Natural killer cell treated with Interleukin-12 subunit alpha and Interleukin-12 subunit beta and Interleukin-15 and Interleukin-18, amount 100 ng/mL, for 72 hours (primary cell): ENCODE measurements around the gene HERC3. TPM values are rescaled to one million over a fixed set of nuclear protein-coding genes. Genes with fewer than 3 reads are reported as not detected.

ENCODE experiments used
- ATAC-seq, 2 donors: fragments of 150-1000 bp; cut with Tn5 transposase in 1 of 2; sonication (Bioruptor Pico), chemical (Tn5 transposase) in 1 of 2; 2 replicates each; pipeline ENCODE4 v1.10.0; 2021
- DNase-seq: peaks from one replicate; pipeline ENCODE4 v3.0.0; 2022; ENCODE audit warnings: low spot score
- H3K27ac Mint-ChIP-seq, 2 donors: 1 replicate in 1 of 2; 2 replicates in 1 of 2; pipeline ENCODE4 v1.8.0; 2022; ENCODE audit warnings: mixed read lengths in 2 of 2, mild to moderate bottlenecking in 1 of 2, moderate library complexity in 1 of 2
- H3K27me3 Mint-ChIP-seq, 2 donors: 1 replicate in 1 of 2; 2 replicates in 1 of 2; pipeline ENCODE4 v1.8.0; 2022; ENCODE audit warnings: mixed read lengths in 2 of 2
- H3K36me3 Mint-ChIP-seq: one replicate; pipeline ENCODE4 v1.8.0; 2022; ENCODE audit warnings: mixed read lengths
- H3K4me1 Mint-ChIP-seq, 2 donors: 1 replicate in 1 of 2; 2 replicates in 1 of 2; pipeline ENCODE4 v1.8.0; 2022; ENCODE audit warnings: low read depth in 2 of 2, mixed read lengths in 2 of 2, mild to moderate bottlenecking in 1 of 2
- H3K4me3 Mint-ChIP-seq: one replicate; pipeline ENCODE4 v1.8.0; 2022; ENCODE audit warnings: mixed read lengths
- H3K9me3 Mint-ChIP-seq: 2 replicates; pipeline ENCODE4 v1.8.0; 2022; ENCODE audit warnings: mixed read lengths
- total RNA-seq, 2 donors: library from RNA; stranded (reverse); gene quantifications; one replicate each; pipeline ENCODE4 v1.2.3, GENCODE V29; 2022

Gene HERC3
- total RNA-seq, 2 donors from 2014 or later: 27.9 to 49.6 TPM

GRCh38 chr4:88743696-88744095, 151.4 kb downstream of the HERC3 start:
- H3K4me1 Mint-ChIP-seq: peaks cover 0 to 2% of the 10 kb centered on the region in 2 donors
- peaks cover 4% of the 10 kb centered on the region for H3K36me3 Mint-ChIP-seq
- no peak for DNase-seq
- no peak overlapping the region for H3K27ac Mint-ChIP-seq
- H3K9me3 Mint-ChIP-seq: no peaks in the 10 kb centered on the region
- H3K27me3 Mint-ChIP-seq: no peaks in the 10 kb centered on the region
- no peak overlapping the region for H3K4me3 Mint-ChIP-seq
- ATAC-seq: no peak

DNA sequence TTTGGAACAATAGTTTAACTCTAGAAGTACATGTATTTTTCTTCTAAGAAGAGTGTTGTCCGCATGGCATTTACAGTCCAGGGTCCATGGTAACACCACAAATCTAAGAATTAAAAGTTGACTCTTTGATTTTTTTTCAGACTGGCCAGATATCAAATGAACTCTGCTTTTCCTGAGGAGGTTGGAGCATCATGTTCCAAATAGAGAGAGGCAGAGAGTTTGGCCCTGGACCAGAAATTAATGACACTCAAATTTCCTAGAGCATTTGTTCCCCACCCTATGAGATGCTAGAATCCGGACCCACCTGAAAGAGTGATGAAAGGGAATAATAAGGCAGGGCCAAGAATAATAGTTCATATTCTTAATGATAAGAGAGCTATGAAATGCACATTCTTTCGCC, 152.3 kb downstream of the HERC3 start:
- H3K36me3 Mint-ChIP-seq: peaks cover 7% of the 10 kb centered on the region

DNA sequence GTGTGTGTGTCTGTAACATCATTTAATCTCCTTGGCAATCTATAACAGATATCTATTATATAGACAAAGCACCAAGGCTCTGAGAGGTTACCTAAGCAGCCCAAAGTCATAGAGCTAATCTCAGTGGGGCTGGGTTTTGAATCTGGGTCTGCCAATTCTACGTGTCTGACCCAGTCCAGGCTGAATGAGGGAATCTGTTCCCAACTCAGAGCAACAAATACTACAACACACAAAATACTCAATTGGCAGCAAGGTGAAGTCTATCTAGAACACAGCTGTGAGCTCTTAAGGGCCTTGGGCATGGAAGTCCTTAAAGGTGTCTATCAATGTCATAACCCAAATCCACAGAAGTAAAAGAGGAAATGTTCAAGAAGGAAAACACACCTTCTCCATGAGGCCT, 152.9 kb downstream of the HERC3 start:
- Mint-ChIP-seq H3K27me3 (no peaks in the 10 kb centered on the region), H3K4me1 (no peaks in the 10 kb centered on the region), H3K9me3 (no peaks in the 10 kb centered on the region), H3K4me3 (no peak overlapping the region), H3K36me3 (peaks cover 7% of the 10 kb centered on the region), H3K27ac (no peak overlapping the region)
- ATAC-seq (no peak), DNase-seq (no peak)

More for the DNA sequence above, 152.3 kb downstream of the HERC3 start:
- Mint-ChIP-seq H3K27me3 (no peaks in the 10 kb centered on the region), H3K9me3 (no peaks in the 10 kb centered on the region), H3K4me1 (no peaks in the 10 kb centered on the region), H3K27ac (no peak overlapping the region), H3K4me3 (no peak overlapping the region)
- ATAC-seq (no peak), DNase-seq (no peak)

GRCh38 chr4:88745581-88746163, 153.4 kb downstream of the HERC3 start:
- peaks cover 7% of the 10 kb centered on the region for H3K36me3 Mint-ChIP-seq
- DNase-seq: no peak
- H3K27me3 Mint-ChIP-seq: no peaks in the 10 kb centered on the region
- H3K4me1 Mint-ChIP-seq: no peaks in the 10 kb centered on the region
- no peak overlapping the region for H3K27ac Mint-ChIP-seq
- ATAC-seq: no peak
- no peaks in the 10 kb centered on the region for H3K9me3 Mint-ChIP-seq
- no peak overlapping the region for H3K4me3 Mint-ChIP-seq

DNA sequence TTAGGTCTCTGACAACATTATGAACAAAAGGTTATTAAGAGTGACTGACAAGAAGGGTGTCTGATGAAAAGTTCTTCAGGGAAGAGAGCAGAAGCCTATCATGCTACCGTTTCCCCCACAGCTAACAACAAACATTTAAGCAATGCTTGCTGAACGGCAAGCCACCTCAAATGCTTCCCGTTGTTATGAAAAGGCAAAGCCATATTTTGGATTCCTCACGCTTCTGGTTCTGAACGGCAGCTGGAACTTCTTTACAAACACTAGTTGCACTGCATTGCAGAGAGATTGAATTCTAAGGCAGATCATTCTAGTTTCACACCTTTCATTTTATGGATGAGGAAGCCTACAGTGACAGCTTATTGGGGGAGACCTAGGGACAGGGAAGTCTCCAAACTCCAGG, 153.9 kb downstream of the HERC3 start:
- no peaks in the 10 kb centered on the region for H3K27me3 Mint-ChIP-seq
- no peaks in the 10 kb centered on the region for H3K4me1 Mint-ChIP-seq

GRCh38 chr4:88747351-88747750, 155.1 kb downstream of the HERC3 start:
- Mint-ChIP-seq H3K4me1 (no peaks in the 10 kb centered on the region), H3K9me3 (no peaks in the 10 kb centered on the region), H3K36me3 (peaks cover 7% of the 10 kb centered on the region), H3K27me3 (no peaks in the 10 kb centered on the region), H3K4me3 (no peak overlapping the region), H3K27ac (no peak overlapping the region)
- DNase-seq (no peak), ATAC-seq (no peak)

More for the DNA sequence above, 153.9 kb downstream of the HERC3 start:
- Mint-ChIP-seq H3K27ac (no peak overlapping the region), H3K4me3 (no peak overlapping the region), H3K36me3 (peaks cover 7% of the 10 kb centered on the region), H3K9me3 (no peaks in the 10 kb centered on the region)
- ATAC-seq: no peak
- DNase-seq: no peak

GRCh38 chr4:88750369-88750768, 158.1 kb downstream of the HERC3 start:
- peaks cover 7% of the 10 kb centered on the region for H3K36me3 Mint-ChIP-seq
- H3K4me3 Mint-ChIP-seq: no peak overlapping the region
- no peaks in the 10 kb centered on the region for H3K27me3 Mint-ChIP-seq
- DNase-seq (no peak), ATAC-seq (no peak)
- no peak overlapping the region for H3K27ac Mint-ChIP-seq
- no peaks in the 10 kb centered on the region for H3K4me1 Mint-ChIP-seq
- no peaks in the 10 kb centered on the region for H3K9me3 Mint-ChIP-seq

DNA sequence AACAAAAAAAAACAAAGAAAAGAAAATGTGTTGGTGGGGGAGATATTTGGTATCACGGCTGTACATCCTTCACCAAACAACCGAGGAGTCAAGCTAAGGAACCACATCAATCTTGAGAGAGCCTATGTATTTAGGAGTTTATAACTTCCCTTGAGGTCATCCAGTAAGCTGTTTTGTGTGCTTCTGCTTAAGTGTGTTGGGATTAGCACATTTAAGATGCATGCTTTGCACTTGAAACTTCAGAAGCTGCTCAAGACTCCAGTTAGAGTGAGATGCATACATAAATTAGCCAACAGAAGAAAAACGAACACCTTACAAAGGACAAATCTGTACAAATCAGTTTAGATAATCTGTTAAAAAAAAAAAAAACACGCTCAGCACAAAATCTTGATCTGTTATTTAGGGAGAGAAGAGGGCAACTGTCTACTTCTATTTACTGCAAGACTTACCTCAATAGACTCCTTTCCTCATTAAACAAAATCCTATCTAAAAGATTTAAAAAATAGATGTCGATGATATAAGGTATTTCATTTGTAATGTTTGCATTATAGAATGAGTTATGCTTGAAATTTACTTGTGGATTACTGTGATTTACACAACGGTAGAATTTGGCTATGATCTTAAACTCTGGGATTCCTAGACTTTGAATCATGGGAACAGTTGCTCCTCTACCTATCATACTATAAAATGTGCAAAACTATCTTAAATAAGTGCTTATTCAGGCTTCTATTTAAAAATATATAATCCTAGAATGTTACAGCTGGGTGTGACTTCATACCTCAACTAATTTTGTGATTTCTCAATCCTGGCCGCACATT, 159.2 kb downstream of the HERC3 start:
- H3K36me3 Mint-ChIP-seq: peaks cover 7% of the 10 kb centered on the region
- H3K27me3 Mint-ChIP-seq: no peaks in the 10 kb centered on the region
- H3K27ac Mint-ChIP-seq: no peak overlapping the region
- no peaks in the 10 kb centered on the region for H3K4me1 Mint-ChIP-seq
- ATAC-seq (no peak), DNase-seq (no peak)
- H3K4me3 Mint-ChIP-seq: no peak overlapping the region
- H3K9me3 Mint-ChIP-seq: no peaks in the 10 kb centered on the region

- Mint-ChIP-seq H3K27me3 (no peaks in the 10 kb centered on the region), H3K4me3 (no peak overlapping the region), H3K4me1 (no peaks in the 10 kb centered on the region), H3K27ac (no peak overlapping the region), H3K36me3 (peaks cover 7% of the 10 kb centered on the region), H3K9me3 (no peaks in the 10 kb centered on the region)
- DNase-seq (no peak), ATAC-seq (no peak)
Observed at GRCh38 chr4:88752076-88752463, 159.8 kb downstream of the HERC3 start.

GRCh38 chr4:88752754-88753153, 160.5 kb downstream of the HERC3 start:
- Mint-ChIP-seq H3K4me3 (no peak overlapping the region), H3K27me3 (no peaks in the 10 kb centered on the region), H3K36me3 (peaks cover 7% of the 10 kb centered on the region)

GRCh38 chr4:88753658-88754571, 161.6 kb downstream of the HERC3 start:
- Mint-ChIP-seq H3K36me3 (peaks cover under 1% of the 10 kb centered on the region), H3K9me3 (no peaks in the 10 kb centered on the region), H3K27me3 (no peaks in the 10 kb centered on the region), H3K4me1 (no peaks in the 10 kb centered on the region), H3K4me3 (no peak overlapping the region), H3K27ac (no peak overlapping the region)
- no peak for ATAC-seq
- no peak for DNase-seq

More at GRCh38 chr4:88752754-88753153, 160.5 kb downstream of the HERC3 start:
- no peak overlapping the region for H3K27ac Mint-ChIP-seq
- H3K4me1 Mint-ChIP-seq: no peaks in the 10 kb centered on the region
- no peak for DNase-seq
- no peaks in the 10 kb centered on the region for H3K9me3 Mint-ChIP-seq
- ATAC-seq: no peak

DNA sequence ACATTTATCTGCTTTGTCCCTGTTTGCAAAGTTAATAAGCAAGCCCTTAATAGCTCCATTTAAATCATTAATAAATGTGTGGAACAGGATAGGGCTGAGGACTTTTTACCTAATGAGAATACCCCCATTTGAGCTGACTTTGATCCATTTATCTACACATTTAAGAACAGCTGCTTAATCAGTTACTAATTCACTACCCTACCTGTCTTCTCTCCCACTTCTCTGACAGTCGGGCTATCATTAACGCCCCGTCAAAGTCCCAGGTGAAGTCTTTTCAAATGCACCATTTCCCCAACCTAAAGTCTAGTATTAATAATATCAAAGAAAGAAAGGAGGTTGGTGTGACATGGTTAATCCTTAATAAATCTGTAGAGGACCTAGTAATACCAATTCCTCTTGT, 162.5 kb downstream of the HERC3 start:
- ATAC-seq: no peak
- DNase-seq: no peak
- Mint-ChIP-seq H3K4me3 (no peak overlapping the region), H3K27me3 (no peaks in the 10 kb centered on the region), H3K36me3 (no peaks in the 10 kb centered on the region), H3K27ac (no peak overlapping the region), H3K4me1 (no peaks in the 10 kb centered on the region), H3K9me3 (no peaks in the 10 kb centered on the region)

DNA sequence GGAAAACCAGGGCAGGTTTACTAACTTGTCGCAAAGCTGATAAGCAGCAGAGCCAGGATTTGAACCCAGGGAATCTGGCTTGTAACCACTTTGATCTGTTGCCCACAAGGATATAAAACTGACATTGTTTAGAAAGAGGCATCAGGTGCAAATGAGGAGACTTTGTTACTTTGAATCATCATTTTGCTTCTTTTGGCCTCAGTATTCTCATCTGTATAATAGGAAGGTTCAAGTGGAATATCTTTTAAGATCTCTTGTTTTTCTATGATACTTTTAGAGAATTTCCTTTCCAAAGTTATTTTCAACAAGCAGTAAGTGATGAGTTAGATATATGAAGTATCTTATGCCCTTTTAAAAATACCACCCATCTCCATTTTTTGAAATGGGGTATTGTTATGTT, 163.2 kb downstream of the HERC3 start:
- H3K36me3 Mint-ChIP-seq: no peaks in the 10 kb centered on the region
- ATAC-seq (no peak), DNase-seq (no peak)
- no peak overlapping the region for H3K4me3 Mint-ChIP-seq
- no peaks in the 10 kb centered on the region for H3K9me3 Mint-ChIP-seq
- H3K27me3 Mint-ChIP-seq: no peaks in the 10 kb centered on the region
- H3K4me1 Mint-ChIP-seq: no peaks in the 10 kb centered on the region
- H3K27ac Mint-ChIP-seq: no peak overlapping the region

DNA sequence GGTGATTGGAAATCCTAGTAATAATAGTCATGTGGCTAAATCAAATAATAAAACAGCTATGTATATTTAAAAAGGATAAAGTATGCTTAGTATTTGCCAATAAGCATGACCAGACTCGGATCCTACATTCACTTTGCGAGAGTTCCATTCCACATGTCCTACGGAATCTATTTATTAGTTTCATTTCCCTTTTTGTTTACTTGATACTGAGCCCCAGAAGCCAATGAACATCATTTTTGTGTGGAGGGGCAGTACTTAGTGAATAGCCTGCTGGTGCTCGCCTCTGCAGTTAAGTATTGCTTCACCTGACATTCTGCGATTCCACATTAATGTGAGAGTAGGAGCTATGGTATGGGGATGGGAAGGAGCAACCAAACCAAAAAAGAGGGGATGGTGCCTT, 163.9 kb downstream of the HERC3 start:
- no peaks in the 10 kb centered on the region for H3K27me3 Mint-ChIP-seq
- peaks cover 2 to 3% of the 10 kb centered on the region in 2 donors for H3K4me1 Mint-ChIP-seq
- no peak overlapping the region for H3K4me3 Mint-ChIP-seq
- no peaks in the 10 kb centered on the region for H3K9me3 Mint-ChIP-seq
- ATAC-seq (no peak), DNase-seq (no peak)
- no peaks in the 10 kb centered on the region for H3K36me3 Mint-ChIP-seq
- no peak overlapping the region for H3K27ac Mint-ChIP-seq
